NCI-H226 (cell line): ENCODE results near the gene SNX8.

ENCODE experiments used
- DNase-seq: peaks from one replicate; pipeline ENCODE4 v3.0.0-alpha.2; 2015

The SNX8 gene

GRCh38 chr7:2219606-2220005 lies 94.6 kb downstream of the SNX8 start:
- no peak for DNase-seq

GRCh38 chr7:2219136-2219535 lies 95.1 kb downstream of the SNX8 start:
- no peak for DNase-seq

- DNase-seq: no peak
These were observed 95.8 kb downstream of the SNX8 start for GRCh38 chr7:2218444-2218785.

GRCh38 chr7:2217716-2218443 lies 96.4 kb downstream of the SNX8 start:
- DNase-seq: no peak

- DNase-seq: no peak
These were observed 97.0 kb downstream of the SNX8 start for GRCh38 chr7:2217206-2217605.

GRCh38 chr7:2215851-2216250 lies 98.4 kb downstream of the SNX8 start:
- DNase-seq: no peak

- no peak for DNase-seq
These were observed 99.6 kb downstream of the SNX8 start for GRCh38 chr7:2214636-2215035.

GRCh38 chr7:2213551-2214215 lies 100.6 kb downstream of the SNX8 start:
- no peak for DNase-seq

GRCh38 chr7:2212906-2213305 lies 101.3 kb downstream of the SNX8 start:
- DNase-seq: no peak

GRCh38 chr7:2211926-2212325 lies 102.3 kb downstream of the SNX8 start:
- DNase-seq: no peak

- no peak for DNase-seq
These were observed 102.9 kb downstream of the SNX8 start for GRCh38 chr7:2211259-2211880.

GRCh38 chr7:2210551-2211258 lies 103.5 kb downstream of the SNX8 start:
- no peak for DNase-seq

GRCh38 chr7:2209961-2210323 lies 104.3 kb downstream of the SNX8 start:
- DNase-seq: no peak

- DNase-seq: peak; percentile 34
These were observed 104.9 kb downstream of the SNX8 start for GRCh38 chr7:2209146-2209960.

- DNase-seq: no peak
These were observed 105.5 kb downstream of the SNX8 start for GRCh38 chr7:2208712-2209111.

GRCh38 chr7:2205036-2205780 lies 109.0 kb downstream of the SNX8 start:
- DNase-seq: no peak

GRCh38 chr7:2204446-2204845 lies 109.8 kb downstream of the SNX8 start:
- DNase-seq: no peak

GRCh38 chr7:2203766-2204300 lies 110.4 kb downstream of the SNX8 start:
- DNase-seq: no peak

GRCh38 chr7:2202901-2203765 lies 111.1 kb downstream of the SNX8 start:
- DNase-seq: no peak

GRCh38 chr7:2202361-2202761 lies 111.9 kb downstream of the SNX8 start:
- no peak for DNase-seq
